ENCODE data around the gene IL11RA.

Gene IL11RA

GRCh38 chr9:34651876-34652601, at the start of gene IL11RA:
Gene IL11RA, plus strand, starts transcription at chr9:34652185. Its CDS starts 3,033 bp downstream, at chr9:34655218.
- DNase-seq (ENCODE audit: low read depth, low spot score) = peak; percentile 90

- no peak for DNase-seq (ENCODE audit: low read depth, low spot score)
Measured at GRCh38 chr9:34603610-34604231, 48.3 kb upstream of the IL11RA start.

GRCh38 chr9:34606190-34606589, 45.8 kb upstream of the IL11RA start:
- no peak for DNase-seq (ENCODE audit: low read depth, low spot score)

- DNase-seq (ENCODE audit: low read depth, low spot score) = no peak
Measured at GRCh38 chr9:34606905-34607304, 45.1 kb upstream of the IL11RA start.

- DNase-seq (ENCODE audit: low read depth, low spot score) = no peak
Measured at GRCh38 chr9:34607331-34607730, 44.7 kb upstream of the IL11RA start.

GRCh38 chr9:34610434-34611206, 41.4 kb upstream of the IL11RA start:
- DNase-seq (ENCODE audit: low read depth, low spot score) = no peak

- no peak for DNase-seq (ENCODE audit: low read depth, low spot score)
Measured at GRCh38 chr9:34611251-34611810, 40.7 kb upstream of the IL11RA start.

GRCh38 chr9:34611811-34612787, 39.9 kb upstream of the IL11RA start, which contains the start of gene RPP25L:
Gene RPP25L, minus strand, starts transcription at chr9:34612097. Its CDS starts 801 bp downstream, at chr9:34611296.
- DNase-seq (ENCODE audit: low read depth, low spot score) = no peak

- DNase-seq (ENCODE audit: low read depth, low spot score) = no peak
Measured at GRCh38 chr9:34612788-34613390, 39.1 kb upstream of the IL11RA start.

- DNase-seq (ENCODE audit: low read depth, low spot score) = no peak
Measured at GRCh38 chr9:34615132-34615531, 36.9 kb upstream of the IL11RA start.

GRCh38 chr9:34620061-34620994, 31.7 kb upstream of the IL11RA start, which contains the start of gene DCTN3:
Gene DCTN3, minus strand, starts transcription at chr9:34620495. Its CDS starts 31 bp downstream, at chr9:34620464.
- no peak for DNase-seq (ENCODE audit: low read depth, low spot score)

GRCh38 chr9:34623374-34624235, 28.4 kb upstream of the IL11RA start:
- DNase-seq (ENCODE audit: low read depth, low spot score) = no peak

GRCh38 chr9:34624475-34625185, 27.4 kb upstream of the IL11RA start:
- DNase-seq (ENCODE audit: low read depth, low spot score) = no peak

- no peak for DNase-seq (ENCODE audit: low read depth, low spot score)
Measured at GRCh38 chr9:34625186-34625486, 26.8 kb upstream of the IL11RA start.

GRCh38 chr9:34627716-34628655, 24.0 kb upstream of the IL11RA start:
- no peak for DNase-seq (ENCODE audit: low read depth, low spot score)

GRCh38 chr9:34628656-34629490, 23.1 kb upstream of the IL11RA start, which contains the start of gene ARID3C:
Gene ARID3C, minus strand, starts transcription at chr9:34629066. Its CDS starts 1,052 bp downstream, at chr9:34628014.
- no peak for DNase-seq (ENCODE audit: low read depth, low spot score)
